CD4-positive, alpha-beta T cell treated with Interleukin-2 at 100 ng/mL for 4 hours (primary cell): ENCODE results near the gene IFNA10.
"Not testable (repeated sequence)": the region's sequence is repeated elsewhere in the genome, so short reads cannot be mapped to it uniquely, and the experiment has no call there.

ENCODE experiments used
- DNase-seq: peaks from one replicate; pipeline ENCODE4 v3.0.0-alpha.2; 2020; ENCODE audit warnings: low spot score

The IFNA10 gene

GRCh38 chr9:21194867-21195776 is 11.8 kb downstream of the IFNA10 start:
- DNase-seq, result peak; percentile 63

GRCh38 chr9:21187487-21187886 is 19.5 kb downstream of the IFNA10 start, which contains the start of gene IFNA4:
Gene IFNA4 (minus strand): TSS chr9:21187587. CDS start chr9:21187531, 56 bp downstream.
- DNase-seq, result not testable (repeated sequence)

GRCh38 chr9:21182810-21183736 is 23.9 kb downstream of the IFNA10 start:
- DNase-seq, result peak; percentile 53

- DNase-seq, result no peak
Measured at GRCh38 chr9:21174671-21175070, 32.3 kb downstream of the IFNA10 start.

GRCh38 chr9:21172156-21172555 is 34.8 kb downstream of the IFNA10 start:
- DNase-seq, result no peak

GRCh38 chr9:21171351-21171750 is 35.6 kb downstream of the IFNA10 start:
- no peak for DNase-seq

- not testable (repeated sequence) for DNase-seq
Measured at GRCh38 chr9:21166560-21166959, 40.4 kb downstream of the IFNA10 start, which contains the start of gene IFNA21. Gene IFNA21 (minus strand): TSS chr9:21166660. CDS start chr9:21166612, 48 bp downstream.

- DNase-seq, result no peak
Measured at GRCh38 chr9:21165516-21165915, 41.4 kb downstream of the IFNA10 start.

GRCh38 chr9:21160178-21160577 is 46.8 kb downstream of the IFNA10 start:
- DNase-seq, result peak; percentile 44
